ENCODE results near the gene NACC2.
"Not testable (repeated sequence)": the region's sequence is repeated elsewhere in the genome, so short reads cannot be mapped to it uniquely, and the experiment has no call there.

Gene NACC2

GRCh38 chr9:136026943-136027289 is 68.2 kb downstream of the NACC2 start:
- H3K4ac ChIP-seq (ENCODE audit: low read depth, low read length); H3K36me3 ChIP-seq (ENCODE audit: control insufficient read depth, insufficient read depth, low read length); H3K56ac ChIP-seq (ENCODE audit: low read length); H3K4me1 ChIP-seq (ENCODE audit: control insufficient read depth, low read depth, low read length); H3K27ac ChIP-seq (ENCODE audit: low read depth, low read length); H3K4me2 ChIP-seq (ENCODE audit: low read length); H2BK5ac ChIP-seq (ENCODE audit: low read length); DNase-seq; H2AK5ac ChIP-seq (ENCODE audit: low read length); H2BK120ac ChIP-seq (ENCODE audit: low read depth, low read length); H3K27me3 ChIP-seq (ENCODE audit: insufficient read depth, low read length, poor library complexity); H3K23ac ChIP-seq (ENCODE audit: low read length); H4K8ac ChIP-seq (ENCODE audit: low read depth, low read length); H3K79me1 ChIP-seq (ENCODE audit: low read length); H4K5ac ChIP-seq (ENCODE audit: low read length); H3K79me2 ChIP-seq (ENCODE audit: control insufficient read depth, insufficient read depth, low read length); H3K9ac ChIP-seq (ENCODE audit: low read length); H3K4me3 ChIP-seq (ENCODE audit: low read length); H3K18ac ChIP-seq (ENCODE audit: low read length); H2BK15ac ChIP-seq (replicated peaks; ENCODE audit: low read depth): not testable (repeated sequence)
- WGBS (ENCODE audit: extremely low coverage, insufficient coverage, low lambda C conversion rate): no CpG with 5 or more reads among the region's 8 CpGs

GRCh38 chr9:136026266-136026942 is 68.7 kb downstream of the NACC2 start:
- Histone ChIP-seq H3K9ac (ENCODE audit: low read length) (no peak overlapping the region), H3K4ac (ENCODE audit: low read depth, low read length) (no peak overlapping the region), H3K23ac (ENCODE audit: low read length) (no peak overlapping the region), H3K79me1 (ENCODE audit: low read length) (no peaks in the 10 kb centered on the region), H3K4me1 (ENCODE audit: control insufficient read depth, low read depth, low read length) (no peaks in the 10 kb centered on the region), H3K18ac (ENCODE audit: low read length) (no peak overlapping the region), H2BK120ac (ENCODE audit: low read depth, low read length) (no peak overlapping the region), H3K27ac (ENCODE audit: low read depth, low read length) (no peak overlapping the region), H2BK15ac (replicated peaks; ENCODE audit: low read depth) (no peak overlapping the region), H3K79me2 (ENCODE audit: control insufficient read depth, insufficient read depth, low read length) (no peaks in the 10 kb centered on the region), H3K4me3 (ENCODE audit: low read length) (no peak overlapping the region), H3K27me3 (ENCODE audit: insufficient read depth, low read length, poor library complexity) (no peaks in the 10 kb centered on the region), H3K36me3 (ENCODE audit: control insufficient read depth, insufficient read depth, low read length) (no peaks in the 10 kb centered on the region), H3K4me2 (ENCODE audit: low read length) (no peak overlapping the region), H2BK5ac (ENCODE audit: low read length) (no peak overlapping the region), H4K8ac (ENCODE audit: low read depth, low read length) (no peak overlapping the region), H4K5ac (ENCODE audit: low read length) (no peak overlapping the region), H3K56ac (ENCODE audit: low read length) (no peak overlapping the region), H2AK5ac (ENCODE audit: low read length) (no peak overlapping the region)
- WGBS (ENCODE audit: extremely low coverage, insufficient coverage, low lambda C conversion rate): no CpG with 5 or more reads among the region's 8 CpGs
- DNase-seq: no peak

GRCh38 chr9:136025481-136025880 is 69.6 kb downstream of the NACC2 start:
- Histone ChIP-seq H3K4ac (ENCODE audit: low read depth, low read length) (no peak overlapping the region), H3K79me2 (ENCODE audit: control insufficient read depth, insufficient read depth, low read length) (no peaks in the 10 kb centered on the region), H3K79me1 (ENCODE audit: low read length) (no peaks in the 10 kb centered on the region), H3K4me2 (ENCODE audit: low read length) (no peak overlapping the region), H3K4me1 (ENCODE audit: control insufficient read depth, low read depth, low read length) (no peaks in the 10 kb centered on the region), H2BK5ac (ENCODE audit: low read length) (no peak overlapping the region), H3K18ac (ENCODE audit: low read length) (no peak overlapping the region), H3K56ac (ENCODE audit: low read length) (no peak overlapping the region), H3K4me3 (ENCODE audit: low read length) (no peak overlapping the region), H4K8ac (ENCODE audit: low read depth, low read length) (no peak overlapping the region), H3K9ac (ENCODE audit: low read length) (no peak overlapping the region), H3K27me3 (ENCODE audit: insufficient read depth, low read length, poor library complexity) (no peaks in the 10 kb centered on the region), H2BK15ac (replicated peaks; ENCODE audit: low read depth) (no peak overlapping the region), H3K27ac (ENCODE audit: low read depth, low read length) (no peak overlapping the region), H4K5ac (ENCODE audit: low read length) (no peak overlapping the region), H2BK120ac (ENCODE audit: low read depth, low read length) (no peak overlapping the region), H3K23ac (ENCODE audit: low read length) (no peak overlapping the region), H2AK5ac (ENCODE audit: low read length) (no peak overlapping the region), H3K36me3 (ENCODE audit: control insufficient read depth, insufficient read depth, low read length) (no peaks in the 10 kb centered on the region)
- no CpG with 5 or more reads among the region's 10 CpGs for WGBS (ENCODE audit: extremely low coverage, insufficient coverage, low lambda C conversion rate)
- DNase-seq: no peak

- Histone ChIP-seq H4K5ac (ENCODE audit: low read length) (no peak overlapping the region), H3K9ac (ENCODE audit: low read length) (no peak overlapping the region), H2AK5ac (ENCODE audit: low read length) (no peak overlapping the region), H3K27ac (ENCODE audit: low read depth, low read length) (no peak overlapping the region), H2BK5ac (ENCODE audit: low read length) (no peak overlapping the region), H2BK120ac (ENCODE audit: low read depth, low read length) (no peak overlapping the region), H2BK15ac (replicated peaks; ENCODE audit: low read depth) (no peak overlapping the region), H3K27me3 (ENCODE audit: insufficient read depth, low read length, poor library complexity) (no peaks in the 10 kb centered on the region), H3K56ac (ENCODE audit: low read length) (no peak overlapping the region), H4K8ac (ENCODE audit: low read depth, low read length) (no peak overlapping the region), H3K18ac (ENCODE audit: low read length) (no peak overlapping the region), H3K36me3 (ENCODE audit: control insufficient read depth, insufficient read depth, low read length) (no peaks in the 10 kb centered on the region), H3K79me1 (ENCODE audit: low read length) (no peaks in the 10 kb centered on the region), H3K4me3 (ENCODE audit: low read length) (no peak overlapping the region), H3K23ac (ENCODE audit: low read length) (no peak overlapping the region), H3K4me1 (ENCODE audit: control insufficient read depth, low read depth, low read length) (no peaks in the 10 kb centered on the region), H3K4me2 (ENCODE audit: low read length) (no peak overlapping the region), H3K79me2 (ENCODE audit: control insufficient read depth, insufficient read depth, low read length) (no peaks in the 10 kb centered on the region), H3K4ac (ENCODE audit: low read depth, low read length) (no peak overlapping the region)
- DNase-seq: no peak
- no CpG with 5 or more reads among the region's 16 CpGs for WGBS (ENCODE audit: extremely low coverage, insufficient coverage, low lambda C conversion rate)
Measured at GRCh38 chr9:136024696-136025316, 70.3 kb downstream of the NACC2 start.

- Histone ChIP-seq H4K5ac (ENCODE audit: low read length) (no peak overlapping the region), H3K36me3 (ENCODE audit: control insufficient read depth, insufficient read depth, low read length) (no peaks in the 10 kb centered on the region), H3K79me2 (ENCODE audit: control insufficient read depth, insufficient read depth, low read length) (no peaks in the 10 kb centered on the region), H3K4me2 (ENCODE audit: low read length) (no peak overlapping the region), H2BK120ac (ENCODE audit: low read depth, low read length) (no peak overlapping the region), H3K27ac (ENCODE audit: low read depth, low read length) (no peak overlapping the region), H3K79me1 (ENCODE audit: low read length) (no peaks in the 10 kb centered on the region), H2BK5ac (ENCODE audit: low read length) (no peak overlapping the region), H3K4ac (ENCODE audit: low read depth, low read length) (no peak overlapping the region), H3K23ac (ENCODE audit: low read length) (no peak overlapping the region), H3K9ac (ENCODE audit: low read length) (no peak overlapping the region), H3K4me3 (ENCODE audit: low read length) (no peak overlapping the region), H3K18ac (ENCODE audit: low read length) (no peak overlapping the region), H2AK5ac (ENCODE audit: low read length) (no peak overlapping the region), H3K56ac (ENCODE audit: low read length) (no peak overlapping the region), H3K4me1 (ENCODE audit: control insufficient read depth, low read depth, low read length) (no peaks in the 10 kb centered on the region), H3K27me3 (ENCODE audit: insufficient read depth, low read length, poor library complexity) (no peaks in the 10 kb centered on the region), H2BK15ac (replicated peaks; ENCODE audit: low read depth) (no peak overlapping the region), H4K8ac (ENCODE audit: low read depth, low read length) (no peak overlapping the region)
- no peak for DNase-seq
- no CpG with 5 or more reads among the region's 2 CpGs for WGBS (ENCODE audit: extremely low coverage, insufficient coverage, low lambda C conversion rate)
Measured at GRCh38 chr9:136024286-136024685, 70.8 kb downstream of the NACC2 start.

All from mesendoderm (in vitro differentiated cells).